NB4 (cell line): ENCODE data around the gene TMEM132C.

ENCODE experiments used
- DNase-seq: peaks from one replicate; pipeline ENCODE4 v3.0.0; 2010; ENCODE audit warnings: low read depth
- H3K4me3 ChIP-seq: one replicate; pipeline ENCODE4 v1.5.1; 2011; ENCODE audit warnings: mild to moderate bottlenecking, low read depth, low read length, moderate library complexity
- MAX ChIP-seq: IDR thresholded peaks from 2 replicates; pipeline ENCODE4 v1.6.1; 2011; ENCODE audit warnings: low read depth, low read length
- MYC ChIP-seq: IDR thresholded peaks from 2 replicates; pipeline ENCODE4 v1.6.1; 2011; ENCODE audit warnings: low read depth, low read length
- POLR2A ChIP-seq: IDR thresholded peaks from 2 replicates; pipeline ENCODE4 v1.6.1; 2011; ENCODE audit warnings: mild to moderate bottlenecking; ENCODE audit not compliant: insufficient read length; ENCODE audit errors: extremely low read depth
- TF ChIP-seq, protein P1 (sequence below): IDR thresholded peaks from one replicate; pipeline ENCODE4 v1.5.1; 2012; ENCODE audit warnings: low read depth, low read length

The TMEM132C gene

DNA sequence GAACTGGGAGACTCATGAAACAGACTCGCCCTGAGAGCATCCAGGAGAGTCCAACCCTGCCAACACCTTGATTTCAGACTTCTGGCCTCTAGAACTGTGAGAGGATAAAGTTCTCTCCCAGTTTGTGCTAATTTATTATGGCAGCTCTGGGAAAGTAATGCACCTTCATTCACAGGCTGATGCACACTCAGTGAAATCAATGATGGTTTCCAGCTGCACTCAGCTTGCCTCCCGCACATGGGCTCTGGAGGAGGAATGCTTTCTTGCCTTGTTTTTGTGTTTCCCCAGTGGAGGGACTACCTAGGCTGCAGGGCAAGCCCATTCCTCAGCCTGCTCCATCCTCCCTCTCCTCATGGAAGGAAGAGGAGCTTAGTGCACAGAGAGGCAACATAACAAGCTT is 45.7 kb downstream of the TMEM132C start:
- TF ChIP-seq MYC, result no peak
- TF ChIP-seq, protein P1, sequence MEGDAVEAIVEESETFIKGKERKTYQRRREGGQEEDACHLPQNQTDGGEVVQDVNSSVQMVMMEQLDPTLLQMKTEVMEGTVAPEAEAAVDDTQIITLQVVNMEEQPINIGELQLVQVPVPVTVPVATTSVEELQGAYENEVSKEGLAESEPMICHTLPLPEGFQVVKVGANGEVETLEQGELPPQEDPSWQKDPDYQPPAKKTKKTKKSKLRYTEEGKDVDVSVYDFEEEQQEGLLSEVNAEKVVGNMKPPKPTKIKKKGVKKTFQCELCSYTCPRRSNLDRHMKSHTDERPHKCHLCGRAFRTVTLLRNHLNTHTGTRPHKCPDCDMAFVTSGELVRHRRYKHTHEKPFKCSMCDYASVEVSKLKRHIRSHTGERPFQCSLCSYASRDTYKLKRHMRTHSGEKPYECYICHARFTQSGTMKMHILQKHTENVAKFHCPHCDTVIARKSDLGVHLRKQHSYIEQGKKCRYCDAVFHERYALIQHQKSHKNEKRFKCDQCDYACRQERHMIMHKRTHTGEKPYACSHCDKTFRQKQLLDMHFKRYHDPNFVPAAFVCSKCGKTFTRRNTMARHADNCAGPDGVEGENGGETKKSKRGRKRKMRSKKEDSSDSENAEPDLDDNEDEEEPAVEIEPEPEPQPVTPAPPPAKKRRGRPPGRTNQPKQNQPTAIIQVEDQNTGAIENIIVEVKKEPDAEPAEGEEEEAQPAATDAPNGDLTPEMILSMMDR, result no peak
- TF ChIP-seq POLR2A, result no peak
- no peak for TF ChIP-seq MAX
- no peak for DNase-seq
- H3K4me3 ChIP-seq, result no peak overlapping the region

GRCh38 chr12:128313931-128314330 is 47.0 kb downstream of the TMEM132C start:
- TF ChIP-seq MAX (no peak), MYC (no peak), POLR2A (no peak)
- TF ChIP-seq, protein P1, result no peak
- no peak for DNase-seq
- no peak overlapping the region for H3K4me3 ChIP-seq

- no peak for DNase-seq
- no peak overlapping the region for H3K4me3 ChIP-seq
- TF ChIP-seq MAX (no peak), MYC (no peak), POLR2A (no peak)
- TF ChIP-seq, protein P1, result no peak
Measured at GRCh38 chr12:128314611-128315010, 47.6 kb downstream of the TMEM132C start.

DNA sequence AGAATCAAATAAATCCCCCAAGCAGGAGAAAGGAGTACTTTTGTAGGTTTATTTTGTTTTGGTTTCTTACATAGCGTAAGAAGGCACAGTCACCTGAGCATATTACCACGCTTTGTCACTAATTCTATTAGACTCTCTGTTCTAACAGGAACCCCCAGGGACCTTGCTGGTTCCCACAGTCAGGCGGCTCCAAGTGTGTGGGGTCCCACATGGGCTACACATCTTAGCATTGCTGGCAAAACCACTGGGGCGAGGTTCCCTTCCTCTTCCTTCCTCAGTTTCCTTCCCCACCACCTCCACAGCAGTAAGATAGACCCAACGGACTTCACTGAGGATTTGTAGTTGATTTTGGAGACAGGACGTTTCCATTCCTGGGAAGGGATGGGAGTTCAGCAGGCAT is 49.1 kb downstream of the TMEM132C start:
- no peak for TF ChIP-seq MYC
- no peak for TF ChIP-seq MAX
- no peak overlapping the region for H3K4me3 ChIP-seq
- no peak for DNase-seq

DNA sequence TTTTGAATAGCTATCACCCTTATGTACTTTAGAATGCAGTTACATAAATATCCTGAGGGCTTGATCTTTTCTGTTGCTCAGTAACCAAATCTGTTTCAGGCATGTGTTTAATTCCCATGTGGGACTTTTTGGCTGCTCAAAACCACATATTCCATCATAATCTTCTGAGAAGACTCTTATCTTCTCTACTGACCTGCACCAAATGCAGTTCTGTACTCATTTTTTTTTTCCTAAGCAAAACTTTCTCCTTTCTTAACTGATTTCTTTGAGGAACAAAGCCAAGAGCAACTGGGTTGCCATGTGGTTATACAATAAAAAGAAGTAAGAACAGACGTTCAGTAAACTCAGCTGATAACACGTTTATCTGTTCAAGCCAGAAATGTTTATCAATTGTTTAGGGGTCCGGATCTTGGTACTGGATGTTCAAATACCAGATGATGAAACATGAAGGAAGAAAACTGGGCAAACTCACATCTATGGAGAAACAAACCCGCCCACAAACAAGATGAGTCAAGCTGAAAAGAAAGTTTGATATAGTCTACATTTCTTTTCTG is 50.1 kb downstream of the TMEM132C start:
- DNase-seq, result no peak
- H3K4me3 ChIP-seq, result no peak overlapping the region
- TF ChIP-seq MAX, result no peak
- TF ChIP-seq, protein P1, result no peak
- TF ChIP-seq POLR2A, result no peak
- TF ChIP-seq MYC, result no peak

DNA sequence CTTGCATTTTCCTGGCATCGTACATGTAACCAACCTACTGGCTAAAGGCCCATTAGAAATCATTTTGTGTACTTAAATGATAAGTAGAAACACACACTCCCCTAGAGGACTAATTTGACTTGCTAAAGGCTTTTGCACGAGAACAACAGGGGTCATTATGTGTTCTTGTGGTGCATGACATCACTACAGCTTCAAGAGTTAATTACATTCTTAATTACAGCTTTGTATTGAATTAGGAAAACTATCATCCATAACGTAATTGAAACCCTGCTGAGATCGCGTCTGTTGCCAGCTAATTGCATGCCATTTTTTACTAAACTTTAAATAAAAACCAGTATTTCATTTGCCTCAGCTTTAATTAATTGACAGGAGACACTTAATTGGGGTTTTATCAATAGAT is 51.4 kb downstream of the TMEM132C start:
- no peak overlapping the region for H3K4me3 ChIP-seq
- TF ChIP-seq, protein P1, result no peak
- TF ChIP-seq MAX, result no peak
- DNase-seq, result no peak
